ENCODE data around the gene TRMT1.

TRMT1 gene

DNA sequence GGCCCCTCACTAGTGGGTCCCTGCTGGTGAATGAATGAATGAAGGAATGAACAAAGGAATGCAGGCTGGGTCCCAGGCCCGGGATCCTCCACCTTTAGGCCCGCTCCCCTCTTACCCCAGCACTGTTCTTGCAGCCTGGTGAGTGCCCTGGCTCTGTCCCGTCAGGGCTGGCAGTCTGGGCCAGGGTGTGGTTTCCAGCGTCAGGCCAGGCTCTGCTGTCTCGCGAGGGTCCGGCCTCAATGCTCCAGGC, 14.2 kb downstream of the TRMT1 start:
- no peak for DNase-seq (ENCODE audit: low spot score)

GRCh38 chr19:13101590-13102415, 14.7 kb downstream of the TRMT1 start:
- DNase-seq (ENCODE audit: low spot score) = no peak

DNA sequence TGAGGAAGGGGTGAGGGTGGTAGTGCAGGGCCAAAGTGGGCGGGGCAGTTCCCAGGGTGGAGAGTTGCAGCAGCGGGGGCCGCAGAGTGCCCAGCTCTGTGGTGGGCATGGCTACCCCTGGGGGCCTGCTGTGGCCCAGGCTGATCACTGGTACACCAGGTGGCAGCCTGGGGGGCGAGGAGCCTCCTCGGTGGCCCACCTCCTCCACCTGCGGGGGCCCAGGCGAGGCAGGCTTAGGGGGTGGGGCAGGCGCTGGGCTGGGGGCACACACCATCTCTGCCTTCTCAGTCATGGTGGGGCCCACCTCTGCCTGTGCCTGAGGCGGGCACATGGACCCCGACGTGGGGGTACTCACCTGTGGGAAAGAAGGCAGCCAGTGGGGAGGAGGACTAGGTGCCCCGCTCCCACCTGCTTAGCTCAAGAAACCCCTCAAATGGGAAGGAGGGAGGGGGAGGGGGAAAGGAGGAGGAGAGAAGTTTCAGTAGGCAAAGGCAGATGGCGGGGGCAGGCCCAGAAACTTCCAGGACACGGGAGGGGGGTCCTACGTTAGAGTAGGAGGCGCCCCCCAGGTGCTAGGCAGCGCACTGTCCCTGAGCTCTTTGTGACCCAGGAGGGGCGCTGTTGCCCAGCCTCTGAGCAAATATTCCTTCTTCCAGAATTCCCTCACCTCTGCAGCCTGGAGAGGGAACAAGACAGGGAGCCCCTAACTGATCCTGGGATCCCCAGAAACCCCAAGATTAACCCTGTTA, 15.5 kb downstream of the TRMT1 start:
- no peak for DNase-seq (ENCODE audit: low spot score)

GRCh38 chr19:13100031-13100588, 16.4 kb downstream of the TRMT1 start:
- DNase-seq (ENCODE audit: low spot score) = no peak

DNA sequence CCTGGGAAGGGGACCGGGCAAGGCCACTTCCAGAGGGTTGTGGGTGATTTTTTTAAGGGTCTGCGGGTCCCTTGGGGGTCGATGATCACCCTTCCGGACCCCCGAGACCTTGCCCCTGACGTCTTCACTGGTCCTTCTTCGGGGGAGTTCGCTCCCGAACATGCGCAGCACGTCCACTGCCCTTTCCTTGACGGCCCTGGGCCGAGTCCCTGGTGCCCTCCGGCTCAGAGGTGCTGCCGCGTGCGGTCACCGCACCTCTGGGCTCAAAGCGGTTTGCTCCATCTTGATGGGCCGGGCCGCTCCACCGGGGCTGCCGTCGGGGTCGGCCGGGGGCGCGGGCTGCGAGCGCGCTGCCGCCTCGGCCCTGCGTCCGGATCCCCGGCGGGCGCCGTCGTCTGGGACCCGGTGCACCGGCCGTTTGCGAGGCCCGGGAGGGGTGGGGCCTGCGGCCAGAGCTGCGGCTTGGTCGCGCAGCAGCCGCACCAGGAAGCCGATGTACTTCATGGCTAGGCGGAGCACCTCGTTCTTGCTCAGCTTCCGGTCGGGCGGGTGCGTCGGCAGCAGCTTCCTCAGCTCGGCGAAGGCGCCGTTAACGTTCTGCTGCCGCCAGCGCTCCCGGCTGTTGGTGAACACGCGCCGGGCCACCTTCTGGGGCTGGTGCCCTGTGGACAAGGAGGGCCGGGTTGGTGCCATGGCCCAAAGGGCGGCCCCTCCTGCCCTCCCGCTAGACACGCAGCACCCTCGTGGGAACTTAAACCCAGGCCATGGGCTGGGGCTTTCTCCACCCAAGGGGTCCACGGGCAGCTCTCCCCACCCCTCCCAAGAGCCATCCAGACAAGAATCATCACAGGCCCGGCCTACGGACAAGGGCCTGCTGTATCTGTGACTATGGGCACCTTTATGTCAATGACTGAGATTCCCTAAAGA, 17.2 kb downstream of the TRMT1 start:
- DNase-seq (ENCODE audit: low spot score) = peak; percentile 78

- peak; percentile 85 for DNase-seq (ENCODE audit: low spot score)
These were observed 18.1 kb downstream of the TRMT1 start for GRCh38 chr19:13098277-13099072.

DNA sequence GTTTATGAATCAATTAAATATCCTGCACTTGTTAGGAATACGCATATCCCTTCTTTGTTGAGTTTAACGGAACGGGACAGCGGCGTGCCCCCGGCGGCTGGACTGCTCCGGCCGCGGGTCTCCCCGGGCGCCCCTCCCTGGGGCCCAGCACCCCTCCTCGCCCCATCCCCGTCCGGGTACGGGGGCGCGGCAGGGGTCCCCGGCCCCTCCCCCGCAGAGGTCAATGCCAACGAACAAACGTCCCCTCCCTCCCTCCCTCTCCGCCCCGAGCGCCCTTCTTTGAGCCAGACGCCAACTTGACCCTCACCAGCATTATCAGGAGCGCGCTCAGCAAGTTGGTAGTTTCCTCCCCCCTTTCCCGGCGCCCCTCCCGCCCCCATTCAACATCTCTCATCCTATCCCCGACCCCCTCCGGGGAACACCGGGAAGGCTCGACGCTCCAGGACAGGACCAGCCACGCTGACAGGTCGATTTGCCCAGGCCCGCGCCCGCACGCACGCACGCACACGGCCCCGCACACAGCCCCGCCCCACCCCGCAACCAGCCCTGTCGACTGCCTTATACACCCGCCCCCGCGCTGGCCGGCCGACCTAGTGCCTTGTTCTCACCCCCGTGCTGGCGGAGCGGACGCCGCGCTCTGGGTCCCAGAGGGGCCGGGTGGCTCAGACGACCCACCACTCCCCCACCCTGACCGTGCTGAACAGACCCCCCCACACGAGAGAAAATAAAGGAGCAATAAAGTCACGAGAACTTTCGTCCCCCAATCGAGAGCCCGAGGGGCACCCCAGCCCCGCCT, 18.9 kb downstream of the TRMT1 start:
- DNase-seq (ENCODE audit: low spot score) = no peak

DNA sequence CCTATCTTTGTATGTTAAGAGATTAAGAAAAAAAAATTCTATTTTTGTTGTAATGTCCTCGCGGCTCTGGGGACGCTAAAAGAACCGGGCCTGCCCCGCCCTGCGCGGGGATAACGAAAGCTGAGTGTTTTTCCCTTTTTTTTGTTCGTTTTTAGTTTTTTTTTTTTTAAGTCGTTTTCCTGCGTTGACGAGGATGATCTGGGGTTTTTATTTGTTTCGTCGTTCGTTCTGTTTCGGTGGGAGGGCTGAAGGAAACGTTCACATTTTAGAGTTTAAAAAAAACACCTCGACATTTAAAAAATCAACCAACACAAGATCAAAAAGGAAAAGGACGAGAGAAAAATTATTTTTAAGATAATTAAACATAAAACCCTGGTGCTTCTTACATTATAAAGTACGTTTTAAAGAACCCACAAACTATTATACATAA, 19.5 kb downstream of the TRMT1 start:
- no peak for DNase-seq (ENCODE audit: low spot score)

- DNase-seq (ENCODE audit: low spot score) = no peak
These were observed 20.3 kb downstream of the TRMT1 start for GRCh38 chr19:13095934-13096927.

DNA sequence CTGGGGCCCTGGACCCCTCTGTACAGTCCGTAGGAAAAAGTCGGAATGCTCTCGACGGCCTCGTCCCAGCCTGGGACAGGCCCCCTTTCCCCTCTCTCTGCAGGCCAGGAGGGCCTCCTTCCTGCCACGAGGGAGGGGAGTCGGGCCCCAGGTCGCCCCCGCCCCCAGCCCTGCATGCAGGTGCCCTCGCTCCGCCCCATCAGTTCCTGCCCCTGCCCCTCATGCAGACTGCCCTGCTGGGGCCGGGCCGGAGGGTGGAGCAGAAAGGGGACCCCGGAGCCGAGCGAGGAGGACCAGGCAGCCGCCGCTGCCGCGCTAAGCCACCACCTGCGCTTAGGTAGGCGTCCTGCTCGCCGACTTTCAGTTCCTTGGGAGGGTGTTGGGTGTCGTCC, 21.2 kb downstream of the TRMT1 start:
- no peak for DNase-seq (ENCODE audit: low spot score)

- no peak for DNase-seq (ENCODE audit: low spot score)
These were observed 21.7 kb downstream of the TRMT1 start for GRCh38 chr19:13094771-13095392.

- DNase-seq (ENCODE audit: low spot score) = no peak
These were observed 22.4 kb downstream of the TRMT1 start for GRCh38 chr19:13094106-13094504.

DNA sequence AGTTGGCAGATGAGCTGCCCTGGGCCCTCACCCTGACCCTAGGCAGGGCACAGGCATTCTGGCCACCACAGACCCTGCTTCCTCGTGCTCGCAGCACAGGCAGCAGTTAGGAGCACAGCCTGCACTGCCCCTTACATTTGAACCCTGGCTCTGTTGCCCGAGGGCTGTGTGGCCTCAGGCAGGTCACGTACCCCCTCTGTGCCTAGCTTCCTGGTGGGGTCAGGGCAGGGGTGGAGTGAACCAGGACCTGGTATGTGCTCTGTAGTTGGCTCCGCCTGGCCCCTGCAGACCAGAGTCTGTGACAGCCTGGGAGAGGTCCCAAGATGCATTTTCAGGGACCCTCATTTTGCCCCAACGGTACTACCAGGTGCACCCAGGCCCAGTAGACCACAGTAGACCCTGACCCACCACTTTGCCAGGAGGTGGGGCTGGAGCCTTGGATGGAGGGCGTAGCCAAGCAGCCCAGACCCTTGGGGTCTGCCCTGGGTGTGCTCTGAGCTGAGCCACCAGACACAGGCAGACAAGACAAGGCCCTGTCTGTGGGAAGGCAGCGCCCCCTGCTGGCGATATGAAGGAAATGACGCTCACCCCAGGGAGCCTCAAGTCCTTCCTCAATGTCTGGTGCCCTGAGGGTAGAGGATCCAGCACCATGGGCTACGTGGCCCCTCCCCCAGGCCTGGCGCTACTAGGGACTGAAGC, 23.0 kb downstream of the TRMT1 start:
- DNase-seq (ENCODE audit: low spot score) = peak; percentile 88

GRCh38 chr19:13092606-13093235, 23.8 kb downstream of the TRMT1 start:
- no peak for DNase-seq (ENCODE audit: low spot score)

GRCh38 chr19:13092158-13092543, 24.4 kb downstream of the TRMT1 start:
- DNase-seq (ENCODE audit: low spot score) = no peak

DNA sequence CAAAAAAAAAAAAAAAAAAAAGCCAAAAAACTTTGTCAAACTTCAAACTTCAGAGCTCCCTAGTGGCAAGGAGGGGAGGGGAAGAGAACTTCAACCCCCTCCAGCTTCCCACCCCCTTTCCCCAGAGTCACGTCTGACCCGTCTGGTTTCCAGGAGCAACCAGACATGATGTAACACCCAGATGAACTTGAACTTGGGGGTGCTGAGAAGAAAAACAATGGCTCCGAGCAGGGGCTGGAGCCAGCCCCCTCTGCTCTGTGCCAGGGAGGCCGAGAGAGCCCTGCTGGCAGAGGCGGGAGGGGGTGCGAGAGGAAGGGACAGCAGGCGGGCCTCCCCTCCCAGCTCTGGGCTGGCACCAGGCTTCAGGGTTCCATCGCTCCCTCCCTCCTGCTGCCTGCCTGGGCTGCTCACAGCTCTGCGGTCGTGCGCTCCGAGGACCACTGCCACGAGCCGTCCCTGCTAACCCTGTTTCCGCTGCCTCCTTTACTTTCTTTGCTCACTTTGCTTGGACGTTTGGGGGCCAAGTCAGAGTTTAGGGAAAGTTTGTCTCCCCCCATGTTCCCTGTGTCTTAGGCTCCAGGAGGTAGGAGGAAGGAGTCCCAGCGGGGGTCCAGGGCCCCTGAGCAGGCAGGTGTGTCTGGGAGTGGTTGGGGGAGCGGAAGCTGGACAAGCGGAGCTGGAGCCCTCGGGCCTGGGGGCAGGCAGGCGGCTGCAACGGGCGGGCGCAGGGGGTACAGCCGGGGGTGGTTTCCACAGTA, 25.0 kb downstream of the TRMT1 start:
- peak; percentile 83 for DNase-seq (ENCODE audit: low spot score)

Data from AG20443 (cell line).